Measurements from ENCODE around the gene ARHGEF16. TPM values are rescaled to one million over a fixed set of nuclear protein-coding genes. Genes with fewer than 3 reads are reported as not detected.

The ARHGEF16 gene
- total RNA-seq, 1 experiment from 2014 or later: 17.2 TPM

- TF ChIP-seq ZNF532 (CRISPR knock-in tag; IDR thresholded peaks at IDR 0.05; ENCODE audit: borderline replicate concordance) (no peak), ELF4 (CRISPR knock-in tag; IDR thresholded peaks at IDR 0.05; ENCODE audit: low read depth) (no peak), NFE2L1 (CRISPR knock-in tag; IDR thresholded peaks at IDR 0.05) (no peak), SP1 (CRISPR knock-in tag; conservative IDR thresholded peaks at IDR 0.05) (no peak), PREB (CRISPR knock-in tag; IDR thresholded peaks at IDR 0.05; ENCODE audit: borderline replicate concordance) (no peak), FOXJ3 (CRISPR knock-in tag; IDR thresholded peaks at IDR 0.05; ENCODE audit: borderline replicate concordance) (no peak), ZNF121 (CRISPR knock-in tag; IDR thresholded peaks at IDR 0.05) (no peak), ETV6 (CRISPR knock-in tag; IDR thresholded peaks at IDR 0.05) (no peak), SOX15 (CRISPR knock-in tag; IDR thresholded peaks at IDR 0.05) (no peak), GRHL2 (CRISPR knock-in tag; IDR thresholded peaks at IDR 0.05; ENCODE audit: insufficient replicate concordance, severe bottlenecking) (no peak)
These were observed 64.3 kb downstream of the ARHGEF16 start (continued) for GRCh38 chr1:3518756-3519155.

- no peaks in the 10 kb centered on the region for H3K4me1 Mint-ChIP-seq
- H3K36me3 Mint-ChIP-seq: no peaks in the 10 kb centered on the region
- no peak for ATAC-seq
- H3K27ac Mint-ChIP-seq: no peak overlapping the region
- no peak for DNase-seq (ENCODE audit: low spot score)
- H3K9me3 Mint-ChIP-seq: no peaks in the 10 kb centered on the region
- CTCF ChIA-PET: interaction anchor here (1.1 to 3.0 kb wide), 10 partner anchors 8 to 134 kb away, joined by 4 to 34 read pairs (median 8); partner anchors contain the start of gene TP73
- H3K27me3 Mint-ChIP-seq (ENCODE audit: low read depth): no peaks in the 10 kb centered on the region
- POLR2A ChIA-PET: no interaction called here
- no peak overlapping the region for H3K4me3 Mint-ChIP-seq
- TF ChIP-seq FOXJ3 (CRISPR knock-in tag; IDR thresholded peaks at IDR 0.05; ENCODE audit: borderline replicate concordance) (no peak), MAX (CRISPR knock-in tag; IDR thresholded peaks at IDR 0.05) (no peak), ARID4B (CRISPR knock-in tag; IDR thresholded peaks at IDR 0.05; ENCODE audit: borderline replicate concordance) (no peak), JAZF1 (CRISPR knock-in tag; IDR thresholded peaks at IDR 0.05) (no peak), CREM (CRISPR knock-in tag; IDR thresholded peaks at IDR 0.05) (no peak), JUN (CRISPR knock-in tag; IDR thresholded peaks at IDR 0.05) (no peak), RELA (CRISPR knock-in tag; IDR thresholded peaks at IDR 0.05; ENCODE audit: borderline replicate concordance) (no peak), GRHL2 (CRISPR knock-in tag; IDR thresholded peaks at IDR 0.05; ENCODE audit: insufficient replicate concordance, severe bottlenecking) (no peak), TEAD1 (CRISPR knock-in tag; IDR thresholded peaks at IDR 0.05) (no peak), ZNF281 (CRISPR knock-in tag; IDR thresholded peaks at IDR 0.05) (no peak), ZNF512 (CRISPR knock-in tag; IDR thresholded peaks at IDR 0.05; ENCODE audit: borderline replicate concordance) (no peak), KAT7 (CRISPR knock-in tag; IDR thresholded peaks at IDR 0.05; ENCODE audit: borderline replicate concordance) (no peak), ZNF396 (CRISPR knock-in tag; IDR thresholded peaks at IDR 0.05; ENCODE audit: borderline replicate concordance) (no peak), FOXK1 (CRISPR knock-in tag; IDR thresholded peaks at IDR 0.05) (no peak)
These were observed 64.9 kb downstream of the ARHGEF16 start for GRCh38 chr1:3519301-3519885.

All from WTC11 (cell line).